B cell (primary cell): ENCODE data around the gene KAZN. TPM values are rescaled to one million over a fixed set of nuclear protein-coding genes. Genes with fewer than 3 reads are reported as not detected.

Experiments
- ATAC-seq: fragments of 200-7000 bp; cut with Tn5 transposase; one replicate; pipeline ENCODE4 v1.10.0; 2021; ENCODE audit warnings: low read depth, mild to moderate bottlenecking, moderate number of reproducible peaks, moderate library complexity
- CTCF ChIA-PET: fragments of 350-600 bp; sonication (Branson Sonifier 250); formaldehyde crosslinking; loops from one replicate; lab custom pipeline; 2021; ENCODE audit warnings: antibody characterized with exemption, inconsistent platforms; lab: Charles Lee
- POLR2A ChIA-PET: fragments of 350-600 bp; sonication (Branson Sonifier 250); formaldehyde crosslinking; loops from one replicate; lab custom pipeline; 2021; ENCODE audit warnings: antibody characterized with exemption; lab: Charles Lee
- DNase-seq: peaks from one replicate; pipeline ENCODE4 v3.0.0; 2013
- H2AFZ ChIP-seq: 2 replicates; pipeline ENCODE4 v1.6.1; 2012; ENCODE audit warnings: mild to moderate bottlenecking, low read depth, low read length; ENCODE audit not compliant: insufficient read depth, poor library complexity, severe bottlenecking
- H3K27ac ChIP-seq, 2 donors: 1 replicate in 1 of 2; 2 replicates in 1 of 2; pipeline ENCODE4 v1.5.1; 2012 to 2013; ENCODE audit warnings: low read length in 2 of 2, mild to moderate bottlenecking in 2 of 2, moderate library complexity in 1 of 2
- H3K27me3 ChIP-seq, 4 experiments: fragments of 200-600 bp in 1 of 4; sonication (generic) in 1 of 4; replicated peaks in 1 of 4; 1 replicate in 2 of 4; 2 replicates in 2 of 4; pipeline versions ENCODE4 v1.6.1 to v1.7.0; 2013 to 2016; ENCODE audit warnings: low read length in 3 of 4, mild to moderate bottlenecking in 2 of 4, mixed read lengths in 1 of 4, moderate library complexity in 1 of 4; ENCODE audit not compliant: insufficient read depth in 4 of 4, control insufficient read depth in 3 of 4; ENCODE audit errors: control extremely low read depth in 1 of 4
- H3K36me3 ChIP-seq, 2 experiments: replicated peaks in 1 of 2; 1 replicate in 1 of 2; 2 replicates in 1 of 2; pipeline versions ENCODE4 v1.6.1 to v1.7.1; 2013; ENCODE audit warnings: low read length in 1 of 2; ENCODE audit not compliant: insufficient read depth in 2 of 2, control insufficient read depth in 1 of 2; ENCODE audit errors: control extremely low read depth in 1 of 2, extremely low read depth in 1 of 2
- H3K4me1 ChIP-seq, 2 donors: fragments of 200-600 bp in 1 of 2; sonication (generic) in 1 of 2; 1 replicate in 1 of 2; 2 replicates in 1 of 2; pipeline versions ENCODE4 v1.5.1 to v1.6.1; 2013 to 2017; ENCODE audit warnings: low read length in 2 of 2; ENCODE audit not compliant: control insufficient read depth in 2 of 2, insufficient read depth in 2 of 2
- H3K4me2 ChIP-seq: replicated peaks from 2 replicates; pipeline ENCODE3; 2012; ENCODE audit warnings: mild to moderate bottlenecking, low read depth, low read length; ENCODE audit not compliant: poor library complexity, severe bottlenecking
- H3K4me3 ChIP-seq, 5 experiments: fragments of 200-600 bp in 1 of 5; sonication (generic) in 1 of 5; 1 replicate in 3 of 5; 2 replicates in 2 of 5; pipeline versions ENCODE4 v1.5.1 to v1.7.0; 2011 to 2016; ENCODE audit warnings: low read length in 4 of 5, mild to moderate bottlenecking in 4 of 5, low read depth in 2 of 5, control low read depth in 1 of 5, moderate library complexity in 1 of 5; ENCODE audit not compliant: insufficient read depth in 1 of 5; ENCODE audit errors: control extremely low read depth in 1 of 5, extremely low read depth in 1 of 5
- H3K79me2 ChIP-seq: fragments of 200-600 bp; sonication (generic); one replicate; pipeline ENCODE4 v1.6.0; 2016; ENCODE audit warnings: low read length; ENCODE audit not compliant: control insufficient read depth, insufficient read depth
- H3K9ac ChIP-seq: fragments of 200-600 bp; sonication (generic); 2 replicates; pipeline ENCODE4 v1.6.1; 2017; ENCODE audit warnings: mild to moderate bottlenecking, low read length, moderate library complexity
- H3K9me3 ChIP-seq, 3 donors: one replicate each; pipeline versions ENCODE4 v1.6.1 to v1.7.1; 2013; ENCODE audit warnings: low read length in 2 of 3; ENCODE audit not compliant: control insufficient read depth in 2 of 3, insufficient read depth in 1 of 3; ENCODE audit errors: control extremely low read depth in 1 of 3
- H4K20me1 ChIP-seq: 2 replicates; pipeline ENCODE4 v1.6.0; 2012; ENCODE audit warnings: mild to moderate bottlenecking, low read length; ENCODE audit not compliant: insufficient read depth, control insufficient read depth, poor library complexity, severe bottlenecking
- H3K27ac Mint-ChIP-seq: one replicate; pipeline ENCODE4 v1.8.0; 2021; ENCODE audit warnings: mixed read lengths
- H3K27me3 Mint-ChIP-seq: one replicate; pipeline ENCODE4 v1.8.0; 2021; ENCODE audit warnings: mixed read lengths
- H3K4me1 Mint-ChIP-seq: one replicate; pipeline ENCODE4 v1.8.0; 2021; ENCODE audit warnings: mixed read lengths
- H3K4me3 Mint-ChIP-seq: one replicate; pipeline ENCODE4 v1.8.0; 2021; ENCODE audit warnings: mixed read lengths
- H3K9me3 Mint-ChIP-seq: one replicate; pipeline ENCODE4 v1.8.0; 2022; ENCODE audit warnings: mixed read lengths; ENCODE audit not compliant: insufficient read depth
- EZH2 ChIP-seq: IDR thresholded peaks from 2 replicates; pipeline ENCODE4 v1.6.1; 2012; ENCODE audit warnings: borderline replicate concordance, low read depth, mild to moderate bottlenecking, moderate library complexity, low read length; ENCODE audit not compliant: insufficient read depth, poor library complexity, severe bottlenecking
- WGBS: methylation state at CpG from one replicate; pipeline ENCODE4 v1.1.5; 2013; ENCODE audit warnings: missing lambda C conversion rate; ENCODE audit not compliant: insufficient coverage; 5-methylcytosine and 5-hydroxymethylcytosine counted together
- intact Hi-C: fragments of 100-400 bp; cut with micrococcal nuclease; formaldehyde crosslinking; loops from one replicate; pipeline ENCODE4 v1.10.0; 2022
- polyA plus RNA-seq: library from polyadenylated mRNA; depleted of rRNA; stranded (reverse); fragments of >200 nt; gene quantifications from 2 replicates; pipeline ENCODE4 v1.2.3, GENCODE V29; 2012
- total RNA-seq, 2 donors: library from RNA; stranded (reverse); fragments of 120-200 nt in 1 of 2; gene quantifications; 1 replicate in 1 of 2; 2 replicates in 1 of 2; pipeline versions ENCODE4 v1.2.3 to v1.2.4, GENCODE V29; 2013 to 2022
- TF ChIP-seq, protein P1 (sequence below): fragments of 200-600 bp; IDR thresholded peaks from one replicate; pipeline ENCODE4 v1.8.0; 2022; ENCODE audit warnings: antibody characterized with exemption, mild to moderate bottlenecking

KAZN gene
- total and polyA plus RNA-seq, 2 donors (not counting 1 experiment from before 2014, with no cell fraction given) = 0.13 to 0.39 TPM

DNA sequence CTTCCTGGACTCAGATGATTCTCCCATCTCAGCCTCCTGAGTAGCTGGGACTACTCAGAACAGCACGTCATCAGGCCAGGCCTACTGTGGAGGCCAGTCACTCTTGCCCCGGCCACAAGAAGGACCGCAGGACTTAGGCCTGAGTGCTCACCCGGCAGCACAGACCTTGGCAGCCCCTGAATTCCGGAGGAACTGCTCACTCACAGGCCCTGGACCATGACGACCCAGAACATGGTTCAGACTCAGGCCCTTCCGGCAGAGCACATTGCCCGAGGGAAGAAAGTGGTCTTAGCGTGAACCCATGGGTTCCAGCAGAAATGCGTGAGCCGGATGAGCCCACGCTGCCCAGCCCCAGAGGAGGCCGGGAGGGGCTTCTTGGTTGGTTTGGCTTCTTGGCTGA lies 377.8 kb downstream of the KAZN start:
- Mint-ChIP-seq H3K27ac (no peak overlapping the region), H3K27me3 (peaks cover 2% of the 10 kb centered on the region), H3K4me3 (no peak overlapping the region), H3K9me3 (no peaks in the 10 kb centered on the region), H3K4me1 (no peaks in the 10 kb centered on the region)
- Histone ChIP-seq H3K27ac (no peak overlapping the region), H3K79me2 (no peaks in the 10 kb centered on the region), H3K4me3 (no peak overlapping the region), H4K20me1 (no peaks in the 10 kb centered on the region), H3K27me3 (no peaks in the 10 kb centered on the region), H3K4me1 (no peaks in the 10 kb centered on the region), H3K36me3 (no peaks in the 10 kb centered on the region), H3K9ac (no peak overlapping the region), H3K4me2 (no peak overlapping the region), H2AFZ (no peak overlapping the region), H3K9me3 (peaks cover 0 to 3% (median 0%) of the 10 kb centered on the region in 3 donors)
- POLR2A ChIA-PET = no interaction called here
- 94% methylated on average over 13 of the region's 13 CpGs for WGBS
- ATAC-seq = no peak
- no peak for DNase-seq
- intact Hi-C loops = no loop called here
- CTCF ChIA-PET = no interaction called here
- no peak for TF ChIP-seq EZH2
- TF ChIP-seq, protein P1, sequence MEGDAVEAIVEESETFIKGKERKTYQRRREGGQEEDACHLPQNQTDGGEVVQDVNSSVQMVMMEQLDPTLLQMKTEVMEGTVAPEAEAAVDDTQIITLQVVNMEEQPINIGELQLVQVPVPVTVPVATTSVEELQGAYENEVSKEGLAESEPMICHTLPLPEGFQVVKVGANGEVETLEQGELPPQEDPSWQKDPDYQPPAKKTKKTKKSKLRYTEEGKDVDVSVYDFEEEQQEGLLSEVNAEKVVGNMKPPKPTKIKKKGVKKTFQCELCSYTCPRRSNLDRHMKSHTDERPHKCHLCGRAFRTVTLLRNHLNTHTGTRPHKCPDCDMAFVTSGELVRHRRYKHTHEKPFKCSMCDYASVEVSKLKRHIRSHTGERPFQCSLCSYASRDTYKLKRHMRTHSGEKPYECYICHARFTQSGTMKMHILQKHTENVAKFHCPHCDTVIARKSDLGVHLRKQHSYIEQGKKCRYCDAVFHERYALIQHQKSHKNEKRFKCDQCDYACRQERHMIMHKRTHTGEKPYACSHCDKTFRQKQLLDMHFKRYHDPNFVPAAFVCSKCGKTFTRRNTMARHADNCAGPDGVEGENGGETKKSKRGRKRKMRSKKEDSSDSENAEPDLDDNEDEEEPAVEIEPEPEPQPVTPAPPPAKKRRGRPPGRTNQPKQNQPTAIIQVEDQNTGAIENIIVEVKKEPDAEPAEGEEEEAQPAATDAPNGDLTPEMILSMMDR = no peak

DNA sequence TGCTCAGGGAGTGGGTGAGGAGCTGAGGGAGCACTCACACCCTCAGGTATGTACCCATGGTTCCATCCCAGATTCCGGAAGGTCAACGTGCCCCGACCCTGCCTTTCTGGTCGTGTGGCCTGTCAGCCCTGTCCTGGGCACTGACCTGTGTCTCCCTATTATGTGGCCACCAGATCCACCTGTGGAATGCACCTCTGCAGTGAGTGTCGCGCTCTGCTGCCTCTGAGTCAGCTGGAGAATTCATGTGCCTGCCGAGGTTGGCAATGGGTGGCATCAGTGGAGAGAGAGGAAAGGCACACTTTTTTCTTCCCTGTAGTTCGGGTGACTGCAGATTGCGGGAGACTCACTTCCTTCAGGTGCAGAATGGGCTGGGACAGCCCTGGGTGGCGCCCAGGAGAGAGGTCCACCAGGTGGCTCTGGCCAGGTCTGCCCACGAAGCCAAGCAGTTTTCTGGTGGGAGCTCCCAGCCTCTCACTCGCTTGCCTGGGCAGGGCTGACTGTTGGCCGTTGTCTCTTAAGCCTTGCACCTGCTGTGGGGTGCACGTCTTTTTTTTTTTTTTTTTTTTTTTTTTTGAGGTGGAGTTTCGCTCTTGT lies 378.9 kb downstream of the KAZN start:
- H3K4me3 ChIP-seq = no peak overlapping the region
- Mint-ChIP-seq H3K4me3 (no peak overlapping the region), H3K27me3 (no peaks in the 10 kb centered on the region), H3K9me3 (no peaks in the 10 kb centered on the region), H3K27ac (no peak overlapping the region), H3K4me1 (no peaks in the 10 kb centered on the region)
- DNase-seq (no peak), ATAC-seq (no peak)
- peaks cover 0 to 3% (median 0%) of the 10 kb centered on the region in 3 donors for H3K9me3 ChIP-seq
- no peaks in the 10 kb centered on the region for H4K20me1 ChIP-seq
- no peaks in the 10 kb centered on the region for H3K79me2 ChIP-seq
- no peaks in the 10 kb centered on the region for H3K4me1 ChIP-seq
- no peaks in the 10 kb centered on the region for H3K27me3 ChIP-seq
- WGBS = 93% methylated on average over 12 of the region's 15 CpGs
- H2AFZ ChIP-seq = no peak overlapping the region
- no peak overlapping the region for H3K9ac ChIP-seq
- TF ChIP-seq, protein P1 = no peak
- no peak for TF ChIP-seq EZH2
- POLR2A ChIA-PET = no interaction called here
- H3K27ac ChIP-seq = no peak overlapping the region
- CTCF ChIA-PET = no interaction called here
- intact Hi-C loops = no loop called here
- no peaks in the 10 kb centered on the region for H3K36me3 ChIP-seq
- no peak overlapping the region for H3K4me2 ChIP-seq
